NCI-H526 (cell line): ENCODE measurements around the gene CDH4.

Source experiments
- DNase-seq, 2 experiments: peaks; one replicate each; lab custom pipeline; 2025; lab: John Stamatoyannopoulos, UW

Gene CDH4

DNA sequence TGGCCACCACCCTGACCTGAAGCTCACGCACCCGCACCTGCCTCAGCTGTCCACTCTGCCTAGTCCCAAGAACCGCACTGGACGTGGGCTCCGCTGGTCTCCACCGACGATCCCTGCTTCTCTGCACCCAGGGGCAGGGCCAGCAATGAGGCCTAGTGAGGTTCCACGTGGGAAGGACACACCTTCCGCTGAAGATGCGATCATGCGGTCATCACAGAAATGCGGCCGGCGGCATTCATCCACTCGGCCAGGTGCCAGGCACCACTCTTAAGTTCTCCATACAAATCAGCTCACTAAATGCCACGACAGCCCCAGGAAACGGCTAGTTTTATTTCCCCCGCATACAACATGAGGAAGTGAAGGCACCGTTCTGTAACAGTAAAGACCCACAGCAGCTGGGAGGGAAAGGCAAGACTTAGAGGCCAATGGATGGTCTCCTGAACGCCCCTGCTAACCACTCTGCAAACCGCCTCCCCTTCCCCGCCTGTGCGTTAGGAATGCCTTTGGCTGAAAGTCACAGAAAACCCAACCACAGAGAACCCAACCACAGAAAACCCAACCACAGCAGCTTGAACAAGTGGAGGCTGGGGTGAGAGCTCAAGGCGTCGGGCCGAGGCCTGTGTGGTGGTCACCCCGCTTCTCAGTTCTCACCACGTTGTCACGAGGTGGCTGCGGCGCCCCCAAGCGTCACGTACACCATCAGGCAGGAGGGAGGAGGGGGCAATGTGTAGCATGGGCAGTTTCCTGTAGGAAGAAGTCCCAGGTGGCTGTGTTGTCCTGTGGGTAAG lies 609.2 kb downstream of the CDH4 start:
- DNase-seq: no peak

GRCh38 chr20:61861858-61862257 lies 609.8 kb downstream of the CDH4 start:
- DNase-seq: no peak

DNA sequence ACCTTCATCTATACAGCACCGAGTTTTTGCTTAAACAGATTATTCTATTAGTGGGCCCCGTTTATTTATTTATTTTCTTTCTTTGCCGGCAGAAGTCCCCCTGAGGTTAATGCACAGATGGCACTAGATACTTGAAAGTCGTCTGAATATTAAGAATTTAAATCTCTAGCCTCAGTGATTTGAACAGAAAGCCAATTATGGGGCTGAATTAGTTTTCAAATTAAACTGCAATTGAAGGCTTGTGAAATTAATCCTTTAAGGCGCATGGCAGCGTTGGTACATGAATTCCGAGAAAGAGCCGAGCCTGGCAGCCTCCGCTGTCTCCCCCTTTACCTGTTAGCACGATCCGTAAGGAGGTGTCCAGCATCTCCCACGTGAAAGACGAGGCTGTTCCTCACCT lies 610.8 kb downstream of the CDH4 start:
- DNase-seq: no peak

DNA sequence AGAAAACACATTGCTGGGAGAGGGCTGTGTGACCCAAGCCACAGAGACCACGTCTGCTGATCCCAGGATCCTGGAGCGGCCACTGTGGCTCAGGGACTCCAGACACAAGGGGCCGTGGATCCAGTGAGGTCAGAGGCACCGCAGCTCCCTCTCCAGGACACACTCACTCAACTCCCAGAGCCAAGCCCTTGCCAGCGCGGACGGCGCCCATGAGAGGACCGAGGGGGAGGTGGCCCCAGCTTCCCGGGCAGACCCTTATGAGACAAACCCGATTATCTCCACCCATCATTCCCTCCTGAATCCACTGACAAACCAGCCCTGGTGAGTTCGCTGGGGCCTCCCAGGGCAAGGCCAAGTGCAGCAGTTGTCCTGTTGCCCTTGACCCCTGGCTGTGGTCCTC lies 612.4 kb downstream of the CDH4 start:
- DNase-seq: no peak

DNA sequence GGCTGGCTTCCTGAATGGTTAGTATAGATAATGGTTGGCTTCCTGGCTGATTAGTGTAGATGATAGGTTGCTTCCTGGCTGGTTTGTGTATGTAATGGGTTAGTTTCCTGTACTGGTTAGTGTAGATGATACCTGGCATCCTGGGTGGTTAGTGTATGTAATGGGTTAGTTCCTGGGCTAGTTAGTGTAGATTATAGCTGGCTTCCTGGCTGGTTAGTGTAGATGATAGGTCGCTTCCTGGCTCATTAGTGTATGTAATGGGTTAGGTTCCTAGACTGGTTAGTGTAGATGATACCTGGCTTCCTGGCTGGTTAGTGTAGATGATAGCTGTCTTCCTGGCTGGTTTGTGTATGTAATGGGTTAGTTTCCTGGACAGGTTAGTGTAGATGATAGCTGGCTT lies 613.3 kb downstream of the CDH4 start:
- DNase-seq: no peak

GRCh38 chr20:61866165-61866564 lies 614.1 kb downstream of the CDH4 start:
- DNase-seq: no peak

- no peak for DNase-seq
Observed at GRCh38 chr20:61868006-61868405, 615.9 kb downstream of the CDH4 start.

DNA sequence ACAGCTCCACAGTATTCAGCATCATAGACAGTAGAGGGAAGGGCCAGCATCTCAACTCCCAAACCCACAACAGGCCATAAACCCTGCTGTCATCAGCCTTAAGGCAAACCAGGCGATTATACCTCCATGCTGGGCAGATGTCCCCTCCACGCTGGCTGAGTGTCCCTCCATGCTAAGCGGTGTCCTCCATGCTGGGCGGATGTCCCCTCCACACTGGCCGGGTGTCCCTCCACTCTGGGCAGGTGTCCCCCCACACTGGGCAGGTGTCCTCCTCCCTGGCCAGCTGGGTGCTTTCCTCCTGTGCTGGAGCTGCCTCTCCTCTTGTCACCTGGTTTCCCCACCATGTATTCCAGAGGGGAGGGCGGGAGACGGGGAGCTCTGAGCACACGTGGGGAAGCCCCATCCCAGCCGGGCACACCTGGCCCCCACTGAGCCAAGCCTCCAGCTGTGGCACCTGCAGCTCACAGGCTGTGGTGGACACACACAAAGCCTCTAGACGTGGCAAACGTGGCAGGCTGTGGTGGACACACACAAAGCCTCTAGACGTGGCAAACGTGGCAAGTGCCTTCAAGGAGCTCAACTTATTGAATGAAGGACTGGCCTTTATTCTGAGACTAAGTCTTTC lies 616.5 kb downstream of the CDH4 start:
- DNase-seq: no peak

- DNase-seq: no peak
Observed at GRCh38 chr20:61869750-61870507, 617.9 kb downstream of the CDH4 start.

DNA sequence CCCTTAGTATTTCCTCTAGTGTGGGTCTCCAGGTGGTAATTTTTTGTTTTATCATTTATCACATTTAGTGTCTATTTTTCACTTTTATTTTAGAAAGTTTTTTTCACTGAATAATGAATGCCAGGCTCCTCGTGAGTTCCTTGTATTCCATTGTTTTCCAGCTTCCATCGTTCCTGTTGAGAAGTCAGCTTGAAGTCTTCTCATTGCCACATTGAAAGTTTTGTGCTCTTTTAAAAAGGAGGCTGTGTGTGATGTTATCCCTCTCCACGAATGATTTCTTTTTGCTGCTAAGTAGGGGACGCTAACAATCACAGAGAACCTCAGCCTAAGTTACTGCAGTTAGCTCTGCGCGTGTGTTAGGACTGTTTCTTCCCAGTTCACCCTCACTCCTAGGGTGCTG lies 619.1 kb downstream of the CDH4 start:
- DNase-seq: peak in 1 of 2 experiments; percentile 18

- DNase-seq: no peak
Observed at GRCh38 chr20:61871913-61872312, 619.9 kb downstream of the CDH4 start.

- DNase-seq: no peak
Observed at GRCh38 chr20:61872371-61872900, 620.4 kb downstream of the CDH4 start.

DNA sequence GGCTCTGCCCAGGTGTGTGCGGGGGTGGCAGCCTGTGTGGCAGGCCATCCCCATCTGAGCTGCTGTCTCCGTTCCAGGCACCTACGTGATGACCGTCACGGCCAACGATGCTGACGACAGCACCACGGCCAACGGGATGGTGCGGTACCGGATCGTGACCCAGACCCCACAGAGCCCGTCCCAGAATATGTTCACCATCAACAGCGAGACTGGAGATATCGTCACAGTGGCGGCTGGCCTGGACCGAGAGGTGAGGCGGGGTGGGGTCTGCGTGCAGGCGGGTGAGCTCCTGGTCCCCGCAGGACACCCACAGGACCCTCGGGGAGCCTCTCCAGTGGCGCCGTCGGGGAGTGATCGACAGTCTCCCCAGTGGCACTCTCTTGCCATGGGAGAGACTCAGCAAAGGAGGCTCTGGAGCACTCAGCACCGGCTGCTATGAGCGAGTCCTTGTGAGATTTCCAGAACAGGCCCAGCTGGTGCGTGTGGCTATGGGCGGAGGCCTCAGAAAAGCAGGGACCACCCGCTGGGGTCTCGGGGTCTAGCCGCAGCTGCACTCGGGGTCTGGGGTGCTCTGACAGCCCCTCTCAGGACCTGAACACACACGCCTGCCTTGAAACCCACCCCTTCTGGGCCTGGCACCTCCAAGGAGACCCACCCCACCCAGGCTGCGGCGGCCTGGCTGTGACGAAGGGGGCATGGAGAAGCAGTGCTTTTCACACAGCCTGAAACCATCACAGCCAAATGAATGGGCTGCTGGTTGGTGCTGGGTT lies 621.8 kb downstream of the CDH4 start:
- no peak for DNase-seq

- peak; percentile 32 to 84 for DNase-seq
Observed at GRCh38 chr20:61874421-61875068, 622.5 kb downstream of the CDH4 start.

GRCh38 chr20:61875221-61875885 lies 623.3 kb downstream of the CDH4 start:
- DNase-seq: peak in 1 of 2 experiments; percentile 48

- no peak for DNase-seq
Observed at GRCh38 chr20:61875996-61876395, 623.9 kb downstream of the CDH4 start.

DNA sequence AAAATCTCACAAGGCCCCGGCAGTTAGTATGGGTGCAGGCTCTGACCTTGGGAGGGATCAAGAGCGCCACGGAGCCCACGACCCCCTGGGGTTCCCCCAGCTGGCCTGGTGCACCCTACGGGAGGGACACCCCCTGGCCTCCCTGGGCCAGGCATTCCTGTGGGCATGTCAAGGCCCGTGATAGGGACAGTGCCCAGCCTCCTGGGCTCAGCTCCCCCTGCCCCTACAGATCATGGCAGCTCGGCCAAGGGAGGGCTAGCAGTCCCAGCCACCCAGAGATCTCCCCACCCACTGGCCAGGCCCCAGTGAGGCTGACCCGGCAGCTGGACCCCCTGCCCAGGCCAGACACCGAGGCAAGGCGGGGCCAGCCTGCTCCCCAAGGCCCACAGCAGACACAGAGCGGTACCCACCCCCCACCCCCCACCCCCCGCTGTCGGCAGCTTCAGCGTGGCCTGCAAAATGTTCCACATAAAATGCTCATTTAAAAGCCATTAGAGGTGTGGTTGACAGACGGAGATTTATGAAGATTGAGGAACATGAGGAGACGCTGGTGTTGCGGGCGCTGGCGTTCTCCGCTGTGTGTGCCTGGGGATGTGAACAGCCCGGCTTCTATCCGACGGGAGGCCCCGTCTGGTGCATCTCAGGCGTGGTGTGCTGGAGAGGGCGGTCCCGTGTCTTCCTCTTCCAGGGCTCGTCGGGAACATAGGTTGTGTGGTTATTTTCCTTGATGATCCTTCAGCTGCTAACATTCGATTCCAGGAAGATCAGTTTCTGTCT lies 625.1 kb downstream of the CDH4 start:
- DNase-seq: no peak

- peak in 1 of 2 experiments; percentile 37 for DNase-seq
Observed at GRCh38 chr20:61877776-61878477, 625.9 kb downstream of the CDH4 start.
